DOHH2 (cell line): ENCODE results near the gene ZMIZ2.
"Not testable (repeated sequence)": the region's sequence is repeated elsewhere in the genome, so short reads cannot be mapped to it uniquely, and the experiment has no call there.

Experiments used
- H3F3A ChIP-seq: fragments of 200-600 bp; sonication (generic), shearing (Covaris generic); 2 replicates; pipeline ENCODE4 v1.6.0; 2016; ENCODE audit warnings: antibody characterized with exemption, mild to moderate bottlenecking; ENCODE audit not compliant: control insufficient read depth, insufficient read depth
- H3K27ac ChIP-seq: fragments of 200-600 bp; sonication (generic); 2 replicates; pipeline ENCODE4 v1.5.1; 2014; ENCODE audit warnings: low read depth, mild to moderate bottlenecking, low read length, moderate library complexity
- H3K27me3 ChIP-seq: fragments of 200-600 bp; sonication (generic); 2 replicates; pipeline ENCODE4 v1.6.1; 2014; ENCODE audit warnings: mild to moderate bottlenecking, low read length, mixed read lengths; ENCODE audit not compliant: control insufficient read depth
- H3K36me3 ChIP-seq: fragments of 200-600 bp; sonication (generic); 2 replicates; pipeline ENCODE4 v1.6.1; 2014; ENCODE audit warnings: mild to moderate bottlenecking, low read length, moderate library complexity, mixed read lengths; ENCODE audit not compliant: control insufficient read depth
- H3K4me1 ChIP-seq: fragments of 200-600 bp; sonication (generic); 2 replicates; pipeline ENCODE4 v1.6.1; 2014; ENCODE audit warnings: mild to moderate bottlenecking, low read length, mixed read lengths; ENCODE audit not compliant: control insufficient read depth
- H3K4me2 ChIP-seq: fragments of 200-600 bp; sonication (generic); 2 replicates; pipeline ENCODE4 v1.6.0; 2014; ENCODE audit warnings: mild to moderate bottlenecking, low read length, moderate library complexity
- H3K4me3 ChIP-seq: fragments of 200-600 bp; sonication (generic); 2 replicates; pipeline ENCODE4 v1.5.1; 2014; ENCODE audit warnings: mild to moderate bottlenecking, low read length, mixed read lengths
- H3K79me2 ChIP-seq: fragments of 200-600 bp; sonication (generic); 2 replicates; pipeline ENCODE4 v1.6.1; 2014; ENCODE audit warnings: mild to moderate bottlenecking, low read length, mixed read lengths; ENCODE audit not compliant: control insufficient read depth
- H3K9me2 ChIP-seq: fragments of 200-600 bp; sonication (generic); replicated peaks from 2 replicates; pipeline ENCODE4 v1.6.1; 2014; ENCODE audit warnings: mild to moderate bottlenecking, low read length, mixed read lengths; ENCODE audit not compliant: control insufficient read depth
- H3K9me3 ChIP-seq: fragments of 200-600 bp; sonication (generic); 2 replicates; pipeline ENCODE4 v1.6.1; 2014; ENCODE audit warnings: antibody characterized with exemption, low read length, mixed read lengths; ENCODE audit not compliant: control insufficient read depth, insufficient read depth
- H4K20me1 ChIP-seq: fragments of 200-600 bp; sonication (generic); 2 replicates; pipeline ENCODE4 v1.6.0; 2014; ENCODE audit warnings: low read depth, mild to moderate bottlenecking, antibody characterized with exemption, low read length, moderate library complexity; ENCODE audit not compliant: control insufficient read depth, insufficient read depth
- CTCF ChIP-seq: fragments of 200-600 bp; sonication (generic); IDR thresholded peaks from one replicate; pipeline ENCODE4 v1.5.1; 2014; ENCODE audit warnings: antibody characterized with exemption, mild to moderate bottlenecking, low read depth, low read length; ENCODE audit not compliant: poor library complexity, severe bottlenecking
- EZH2phosphoT487 ChIP-seq: fragments of 200-600 bp; sonication (generic); IDR thresholded peaks from 2 replicates; pipeline ENCODE4 v1.6.1; 2017; ENCODE audit warnings: borderline replicate concordance, mild to moderate bottlenecking, antibody characterized with exemption, low read length, moderate library complexity, mixed read lengths

Gene ZMIZ2

GRCh38 chr7:44748045-44748947 is at the start of gene ZMIZ2:
Gene ZMIZ2 (plus strand): TSS chr7:44748847. CDS start chr7:44756250, 7,403 bp downstream.
- peaks cover 44% of the 10 kb centered on the region for H3K79me2 ChIP-seq
- H3K36me3 ChIP-seq: peaks cover 24% of the 10 kb centered on the region
- H3K4me1 ChIP-seq: peaks cover 54% of the 10 kb centered on the region
- H3K9me3 ChIP-seq: no peaks in the 10 kb centered on the region
- peak within 1 kb of the TSS; percentile 66 for H3K27ac ChIP-seq
- peaks cover 19% of the 10 kb centered on the region; the same call in 1 of the 2 replicates for H4K20me1 ChIP-seq
- H3K27me3 ChIP-seq: no peaks in the 10 kb centered on the region
- peaks cover 4% of the 10 kb centered on the region; the same call in 1 of the 2 replicates for H3F3A ChIP-seq
- H3K9me2 ChIP-seq: no peaks in the 10 kb centered on the region
- peak within 1 kb of the TSS; percentile 89 for H3K4me3 ChIP-seq
- H3K4me2 ChIP-seq: peak within 1 kb of the TSS; percentile 96
- TF ChIP-seq EZH2phosphoT487 (no peak), CTCF (no peak)

GRCh38 chr7:44699598-44699997 is 49.0 kb upstream of the ZMIZ2 start:
- not testable (repeated sequence) for H3K9me2 ChIP-seq, H3K27me3 ChIP-seq, H3K4me1 ChIP-seq, H3K4me3 ChIP-seq, H4K20me1 ChIP-seq, H3K79me2 ChIP-seq, H3F3A ChIP-seq, H3K9me3 ChIP-seq, H3K27ac ChIP-seq, H3K4me2 ChIP-seq
- H3K36me3 ChIP-seq: peaks cover 62% of the 10 kb centered on the region

GRCh38 chr7:44700322-44700721 is 48.3 kb upstream of the ZMIZ2 start:
- 0 out of 2 replicates have a peak, but pooled peaks cover 3% of the 10 kb centered on the region for H3F3A ChIP-seq
- H3K9me2 ChIP-seq: no peaks in the 10 kb centered on the region
- no peak overlapping the region for H3K4me2 ChIP-seq
- H3K27me3 ChIP-seq: no peaks in the 10 kb centered on the region
- H3K36me3 ChIP-seq: peaks cover 57% of the 10 kb centered on the region
- H3K4me3 ChIP-seq: no peak overlapping the region
- no peaks in the 10 kb centered on the region for H3K4me1 ChIP-seq
- TF ChIP-seq EZH2phosphoT487: no peak
- no peak for TF ChIP-seq CTCF
- no peaks in the 10 kb centered on the region for H3K79me2 ChIP-seq
- no peaks in the 10 kb centered on the region for H4K20me1 ChIP-seq
- H3K27ac ChIP-seq: no peak overlapping the region
- H3K9me3 ChIP-seq: no peaks in the 10 kb centered on the region

GRCh38 chr7:44703391-44703790 is 45.3 kb upstream of the ZMIZ2 start:
- H3K4me1 ChIP-seq, H3K79me2 ChIP-seq, H3K27me3 ChIP-seq, H3K4me2 ChIP-seq, H3K9me3 ChIP-seq, H3K27ac ChIP-seq, H4K20me1 ChIP-seq, H3K4me3 ChIP-seq, H3F3A ChIP-seq, H3K9me2 ChIP-seq: not testable (repeated sequence)
- H3K36me3 ChIP-seq: peaks cover 45% of the 10 kb centered on the region
